ENCODE measurements around the gene NAT10.
"Not testable (repeated sequence)": the region's sequence is repeated elsewhere in the genome, so short reads cannot be mapped to it uniquely, and the experiment has no call there.

Gene NAT10

DNA sequence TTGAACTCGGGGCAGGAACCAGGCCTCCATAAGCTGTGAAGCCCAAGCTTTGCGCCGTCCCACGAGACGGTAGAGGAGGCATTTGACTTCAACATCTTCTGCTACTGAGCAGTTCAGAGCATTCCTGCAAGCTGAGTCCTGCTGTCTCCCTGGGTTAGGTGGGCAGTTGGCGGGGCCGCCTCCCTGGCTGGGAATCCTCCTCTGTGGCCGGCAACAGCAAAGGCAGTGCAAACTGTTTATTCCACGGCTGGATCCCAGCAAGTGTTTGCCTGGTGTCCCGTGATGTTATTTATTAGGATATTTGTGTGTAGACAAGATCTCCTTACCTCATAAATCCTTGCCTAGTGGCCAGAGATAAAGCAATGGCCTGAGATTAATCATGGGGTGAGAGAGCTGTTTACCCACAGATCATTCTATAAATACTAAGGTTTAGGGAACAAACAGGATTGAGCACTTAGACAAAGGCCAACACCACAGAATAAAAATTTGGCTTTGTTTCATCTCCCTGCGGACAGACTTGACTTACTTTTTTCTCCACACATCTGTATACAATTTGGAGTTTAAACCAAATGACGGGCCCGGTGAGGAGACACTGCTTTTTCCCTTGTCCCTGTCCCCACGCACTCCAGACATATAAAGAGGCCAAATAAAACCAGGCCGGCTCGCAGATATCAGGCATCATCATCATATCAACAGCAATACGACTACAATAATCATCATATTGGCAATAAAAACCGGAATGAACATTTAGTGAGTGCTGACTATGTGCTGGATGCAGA is 63.4 kb downstream of the NAT10 start:
- DNase-seq (ENCODE audit: low spot score): no peak

DNA sequence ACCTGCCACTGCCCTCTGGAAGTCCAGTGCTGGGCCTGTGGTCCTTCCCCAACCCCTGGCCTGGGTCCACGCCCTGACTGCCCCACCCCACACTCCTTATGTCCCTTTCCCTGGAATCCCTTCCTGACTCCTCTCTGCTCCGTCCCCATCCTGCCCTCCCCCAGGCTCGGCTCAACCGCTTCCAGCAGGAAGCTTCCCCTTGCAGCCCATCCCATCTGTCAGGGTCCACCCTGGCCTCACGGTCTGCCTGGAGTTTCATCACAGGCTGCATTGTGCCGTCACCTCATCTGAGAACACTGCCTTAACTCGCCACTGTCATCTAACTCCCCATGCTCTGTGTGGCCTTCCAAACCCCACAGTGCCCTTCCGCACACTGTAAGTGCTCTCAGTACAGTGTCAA is 64.3 kb downstream of the NAT10 start:
- DNase-seq (ENCODE audit: low spot score): no peak

- no peak for DNase-seq (ENCODE audit: low spot score)
Observed at GRCh38 chr11:34173050-34173449, 67.6 kb downstream of the NAT10 start.

GRCh38 chr11:34174412-34175041 is 69.1 kb downstream of the NAT10 start:
- DNase-seq (ENCODE audit: low spot score): peak; percentile 64

DNA sequence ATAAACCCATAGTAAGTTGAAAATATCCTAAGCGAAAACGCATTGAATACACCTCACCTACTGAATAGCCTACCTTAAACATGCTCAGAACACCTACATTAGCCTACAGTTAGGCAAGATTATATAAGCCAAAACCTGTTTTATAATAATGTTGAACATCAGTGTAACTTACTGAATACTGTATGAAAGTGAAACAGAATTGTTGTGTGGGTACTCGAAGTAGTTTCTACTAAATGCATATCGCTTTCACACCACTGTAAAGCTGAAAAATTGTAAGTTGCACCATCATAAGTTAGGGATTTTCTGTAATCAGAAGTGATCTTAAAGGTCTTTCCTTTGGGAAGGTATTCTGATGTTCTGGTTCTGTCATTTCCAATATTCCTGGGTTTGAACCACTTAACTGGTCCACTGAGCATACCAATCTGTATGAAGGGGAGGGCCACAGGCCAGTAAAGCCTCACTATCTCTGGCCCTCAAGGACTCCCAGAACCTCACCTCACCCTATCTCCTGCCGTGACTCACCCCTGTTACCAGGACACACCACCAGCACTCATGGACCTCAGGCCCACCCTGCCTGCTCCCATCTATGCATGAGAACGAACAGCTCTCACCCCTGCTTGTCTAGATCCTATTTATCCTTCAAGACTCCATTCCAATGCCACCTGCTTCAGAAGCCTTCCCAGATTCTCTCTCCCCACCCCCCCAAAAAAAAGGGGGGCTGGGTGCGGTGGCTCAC is 70.0 kb downstream of the NAT10 start:
- no peak for DNase-seq (ENCODE audit: low spot score)

- no peak for DNase-seq (ENCODE audit: low spot score)
Observed at GRCh38 chr11:34176751-34177209, 71.4 kb downstream of the NAT10 start.

GRCh38 chr11:34178209-34178821 is 72.9 kb downstream of the NAT10 start:
- DNase-seq (ENCODE audit: low spot score): no peak

DNA sequence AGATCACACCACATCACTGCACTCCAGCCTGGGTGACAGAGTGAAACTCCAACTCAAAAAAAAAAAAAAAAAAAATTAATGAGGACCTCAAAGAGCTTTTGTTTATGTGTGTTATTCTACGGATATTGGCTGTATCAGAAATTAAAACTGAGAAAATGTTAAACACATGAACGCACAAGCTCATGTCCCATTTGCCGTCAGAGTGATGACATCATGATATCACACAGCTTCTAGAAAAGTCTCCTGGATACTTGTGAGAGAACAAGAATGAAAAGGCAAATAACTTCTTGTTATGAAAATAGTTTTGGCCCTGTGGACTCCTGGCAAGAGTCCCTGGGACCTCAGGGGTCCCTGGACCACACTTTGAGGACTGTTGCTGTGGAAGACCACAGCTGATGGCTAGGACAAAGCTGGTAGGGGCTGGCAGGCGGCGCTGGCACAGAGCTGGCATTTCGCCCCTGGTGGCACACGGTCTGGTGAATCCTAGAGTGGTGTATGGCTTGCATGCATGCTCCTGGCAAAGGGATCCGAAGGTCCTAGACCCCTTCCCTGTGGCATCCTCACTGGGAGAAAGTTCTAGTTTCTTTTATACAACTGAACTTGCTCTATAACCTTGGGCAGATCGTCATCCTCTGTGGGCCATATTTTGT is 73.7 kb downstream of the NAT10 start:
- DNase-seq (ENCODE audit: low spot score): no peak

GRCh38 chr11:34180040-34180813 is 74.8 kb downstream of the NAT10 start:
- no peak for DNase-seq (ENCODE audit: low spot score)

- DNase-seq (ENCODE audit: low spot score): not testable (repeated sequence)
Observed at GRCh38 chr11:34180814-34181165, 75.4 kb downstream of the NAT10 start.

- no peak for DNase-seq (ENCODE audit: low spot score)
Observed at GRCh38 chr11:34181251-34181650, 75.8 kb downstream of the NAT10 start.

- DNase-seq (ENCODE audit: low spot score): no peak
Observed at GRCh38 chr11:34181856-34182405, 76.5 kb downstream of the NAT10 start.

DNA sequence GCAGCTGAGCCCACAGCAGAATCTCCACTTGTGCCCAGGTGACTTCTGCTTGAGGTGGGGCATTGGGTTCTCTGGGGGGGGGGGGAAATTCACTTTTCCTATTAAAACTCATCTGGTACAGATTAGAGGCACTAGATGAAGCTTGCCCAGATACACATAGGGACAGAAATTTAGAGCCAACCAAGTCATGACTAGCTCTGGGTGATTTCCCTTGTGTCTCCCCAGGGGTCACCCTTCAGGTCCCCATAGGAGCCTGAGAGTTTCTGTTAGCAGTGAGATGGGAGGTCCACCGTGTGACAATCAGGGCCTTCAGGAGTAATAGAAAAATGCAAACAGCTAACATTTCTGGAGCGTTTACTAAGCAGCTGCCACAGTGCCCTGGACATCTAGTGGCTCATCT is 77.0 kb downstream of the NAT10 start:
- DNase-seq (ENCODE audit: low spot score): no peak

- DNase-seq (ENCODE audit: low spot score): no peak
Observed at GRCh38 chr11:34182921-34183685, 77.7 kb downstream of the NAT10 start.

DNA sequence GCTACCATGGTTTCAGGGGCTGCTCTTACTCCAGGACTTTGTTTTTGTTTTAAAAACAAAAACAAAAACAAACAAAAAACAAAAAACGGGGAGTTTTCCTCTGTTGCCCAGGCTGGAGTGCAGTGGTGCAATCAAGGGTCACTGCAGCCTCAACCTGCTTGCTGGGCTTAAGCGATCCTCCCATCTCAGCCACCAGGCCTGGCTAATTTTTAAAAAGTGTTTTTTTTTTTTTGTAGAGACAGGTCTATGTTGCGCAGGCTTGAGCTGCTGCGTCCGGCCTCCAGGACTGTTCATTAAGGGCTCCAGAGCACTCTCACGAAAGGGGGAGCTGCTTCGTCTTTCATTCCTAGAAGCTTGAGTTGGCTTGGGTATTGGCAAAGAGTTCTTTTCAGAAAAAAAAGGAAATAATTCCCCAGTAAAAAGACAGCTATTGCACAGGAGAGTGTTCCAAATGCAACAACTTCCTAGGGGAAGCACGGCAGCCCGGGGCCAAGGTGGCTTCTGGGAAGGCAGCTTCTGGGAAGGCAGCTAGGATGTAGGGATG is 78.5 kb downstream of the NAT10 start:
- no peak for DNase-seq (ENCODE audit: low spot score)

DNA sequence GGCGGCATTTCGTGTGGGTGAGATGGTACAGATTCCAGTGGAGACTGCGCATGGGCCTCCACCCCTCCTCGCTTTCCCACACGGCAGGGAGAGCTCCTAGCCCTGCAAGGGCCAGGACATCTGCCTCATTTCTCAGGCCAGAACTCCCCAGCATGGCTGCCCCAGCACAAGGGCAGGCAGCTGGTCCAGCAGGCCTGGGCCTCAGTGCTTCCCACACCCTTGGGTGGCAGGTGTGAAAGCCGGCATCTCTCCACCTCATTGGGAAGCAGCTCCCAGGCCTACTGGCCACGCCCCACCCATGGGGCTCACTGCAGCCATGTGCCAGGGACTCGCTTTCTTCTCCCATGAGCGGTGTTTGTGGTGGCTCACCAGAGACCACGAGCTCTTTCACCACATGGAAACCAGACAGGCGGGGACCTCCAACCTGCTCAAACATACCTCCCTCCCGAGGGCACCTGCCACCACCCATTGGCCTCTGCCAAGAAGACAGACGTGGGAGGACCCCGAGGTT is 79.1 kb downstream of the NAT10 start:
- DNase-seq (ENCODE audit: low spot score): no peak

GRCh38 chr11:34185926-34186841 is 80.8 kb downstream of the NAT10 start:
- no peak for DNase-seq (ENCODE audit: low spot score)

DNA sequence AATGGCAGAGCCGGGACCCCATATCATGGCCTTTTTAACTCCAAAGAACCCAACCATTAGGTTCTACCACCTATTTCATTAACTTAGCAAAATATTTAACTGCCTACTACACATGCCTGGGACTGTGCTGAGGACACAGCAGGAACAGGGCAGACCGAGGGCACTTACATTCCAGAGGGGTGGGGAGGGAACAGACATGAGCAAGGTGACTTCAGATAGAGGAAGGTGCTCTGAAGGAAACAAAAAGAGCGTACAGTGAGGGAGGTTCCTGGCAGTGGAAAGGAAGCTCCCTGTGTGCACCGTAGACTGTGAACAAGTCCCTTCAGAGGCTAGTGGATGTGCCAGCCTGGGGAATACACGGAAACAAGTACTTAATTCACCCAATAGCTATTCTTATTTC is 82.8 kb downstream of the NAT10 start:
- DNase-seq (ENCODE audit: low spot score): no peak

DNA sequence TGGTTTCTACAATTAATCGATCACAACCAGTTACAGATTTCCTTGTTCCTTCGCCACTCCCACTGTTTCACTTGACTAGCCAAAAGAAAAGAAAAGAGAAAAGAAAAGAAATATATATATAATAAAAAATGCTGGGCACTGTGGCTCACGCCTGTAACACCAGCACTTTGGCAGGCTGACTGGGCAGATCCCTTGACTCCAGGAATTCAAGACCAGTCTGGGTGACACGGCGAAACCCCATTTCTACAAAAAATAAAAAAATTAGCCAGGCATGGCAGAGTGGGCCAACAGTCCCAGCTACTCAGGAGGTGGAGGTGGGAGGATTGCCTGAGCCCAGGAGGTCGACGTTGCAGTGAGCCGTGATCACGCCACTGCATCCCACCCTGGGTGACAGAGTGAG is 83.8 kb downstream of the NAT10 start:
- no peak for DNase-seq (ENCODE audit: low spot score)
